Naive thymus-derived CD4-positive, alpha-beta T cell (primary cell): ENCODE results near the gene ZMAT3. TPM values are rescaled to one million over a fixed set of nuclear protein-coding genes. Genes with fewer than 3 reads are reported as not detected.
A peak's percentile ranks its signal among the peaks of the same experiment; 100 is the strongest.
"Not testable (repeated sequence)": the region's sequence is repeated elsewhere in the genome, so short reads cannot be mapped to it uniquely, and the experiment has no call there.

ENCODE experiments used
- ATAC-seq: fragments of 150-1000 bp; cut with Tn5 transposase; 2 replicates; pipeline ENCODE4 v1.10.0; 2021; ENCODE audit warnings: mild to moderate bottlenecking, moderate library complexity
- CTCF ChIA-PET: fragments of 350-600 bp; sonication (Branson Sonifier 250); formaldehyde crosslinking; loops from one replicate; lab custom pipeline; 2021; ENCODE audit warnings: antibody characterized with exemption; lab: Charles Lee
- POLR2A ChIA-PET: fragments of 350-600 bp; sonication (Branson Sonifier 250); formaldehyde crosslinking; loops from one replicate; lab custom pipeline; 2021; ENCODE audit warnings: antibody characterized with exemption, inconsistent platforms; lab: Charles Lee
- DNase-seq, 9 donors: peaks; one replicate each; pipeline versions ENCODE4 v3.0.0 to v3.0.0-alpha.2; 2020 to 2022; ENCODE audit warnings: mixed read lengths in 1 of 9
- H3K27ac ChIP-seq: one replicate; pipeline ENCODE4 v1.7.0; 2013; ENCODE audit warnings: mild to moderate bottlenecking, low read depth, low read length, moderate library complexity
- H3K27me3 ChIP-seq, 2 donors: one replicate each; pipeline ENCODE4 v1.7.0; 2013; ENCODE audit warnings: low read length in 2 of 2, mild to moderate bottlenecking in 2 of 2, moderate library complexity in 2 of 2; ENCODE audit not compliant: control insufficient read depth in 2 of 2, insufficient read depth in 2 of 2
- H3K36me3 ChIP-seq, 3 experiments: 1 replicate in 2 of 3; 2 replicates in 1 of 3; pipeline ENCODE4 v1.7.0; 2013; ENCODE audit warnings: low read length in 3 of 3, mild to moderate bottlenecking in 3 of 3, moderate library complexity in 1 of 3; ENCODE audit not compliant: insufficient read depth in 3 of 3, control insufficient read depth in 2 of 3
- H3K4me1 ChIP-seq, 2 donors: one replicate each; pipeline ENCODE4 v1.7.0; 2013; ENCODE audit warnings: low read length in 2 of 2, mild to moderate bottlenecking in 2 of 2, moderate library complexity in 1 of 2; ENCODE audit not compliant: control insufficient read depth in 2 of 2, insufficient read depth in 2 of 2
- H3K4me3 ChIP-seq: 2 replicates; pipeline ENCODE4 v1.7.0; 2013; ENCODE audit warnings: mild to moderate bottlenecking, low read length
- H3K9me3 ChIP-seq, 3 experiments: 1 replicate in 2 of 3; 2 replicates in 1 of 3; pipeline ENCODE4 v1.7.0; 2013; ENCODE audit warnings: low read length in 3 of 3; ENCODE audit not compliant: control insufficient read depth in 2 of 3
- H3K27ac Mint-ChIP-seq, 9 donors: one replicate each; pipeline ENCODE4 v1.8.0; 2020 to 2022; ENCODE audit warnings: mixed read lengths in 9 of 9, mild to moderate bottlenecking in 8 of 9, moderate library complexity in 5 of 9, inconsistent platforms in 2 of 9
- H3K27me3 Mint-ChIP-seq, 5 donors: one replicate each; pipeline ENCODE4 v1.8.0; 2021 to 2022; ENCODE audit warnings: mixed read lengths in 5 of 5, mild to moderate bottlenecking in 1 of 5
- H3K36me3 Mint-ChIP-seq, 5 donors: one replicate each; pipeline ENCODE4 v1.8.0; 2020 to 2022; ENCODE audit warnings: mixed read lengths in 5 of 5, mild to moderate bottlenecking in 3 of 5, inconsistent platforms in 1 of 5
- H3K4me1 Mint-ChIP-seq, 7 donors: one replicate each; pipeline ENCODE4 v1.8.0; 2020 to 2022; ENCODE audit warnings: mixed read lengths in 7 of 7, mild to moderate bottlenecking in 3 of 7, inconsistent platforms in 1 of 7
- H3K4me3 Mint-ChIP-seq, 10 donors: one replicate each; pipeline ENCODE4 v1.8.0; 2020 to 2022; ENCODE audit warnings: mild to moderate bottlenecking in 10 of 10, mixed read lengths in 10 of 10, moderate library complexity in 6 of 10, inconsistent platforms in 2 of 10
- H3K9me3 Mint-ChIP-seq, 11 donors: one replicate each; pipeline ENCODE4 v1.8.0; 2020 to 2022; ENCODE audit warnings: mixed read lengths in 11 of 11, mild to moderate bottlenecking in 4 of 11, inconsistent platforms in 1 of 11, moderate library complexity in 1 of 11
- intact Hi-C, 2 donors: fragments of 100-400 bp; cut with micrococcal nuclease; formaldehyde crosslinking; loops; one replicate each; pipeline ENCODE4 v1.15.1; 2023
- polyA plus RNA-seq, 2 donors: library from polyadenylated mRNA; unstranded; fragments of 300-500 nt; fragmentation: Illumina TruSeq; gene quantifications; one replicate each; pipeline ENCODE4 v1.2.3, GENCODE V29; 2021
- total RNA-seq, 6 experiments: library from RNA in 5 of 6; stranded (reverse) in 5 of 6; gene quantifications; 1 replicate in 5 of 6; 2 replicates in 1 of 6; pipeline ENCODE4 v1.2.3 and lab custom pipeline; 2021 to 2026

The ZMAT3 gene
- total RNA-seq = 10 to 100 TPM; 20.6 to 23.7 (median 21.7) TPM
- 10 to 100 TPM; 16.7 to 26.0 TPM for polyA plus RNA-seq
- total RNA-seq (lab: John Stamatoyannopoulos, UW) = 45.5 reads per million, percentile 69 among the genes with 10 or more reads in this experiment

GRCh38 chr3:179071323-179072099 is at the start of gene ZMAT3:
ZMAT3 (minus strand) TSS chr3:179071809; CDS start chr3:179067752, 4,057 bp downstream.
- H3K9me3 Mint-ChIP-seq = no peaks in the 10 kb centered on the region
- no peaks in the 10 kb centered on the region for H3K27me3 ChIP-seq
- ChIA-PET POLR2A (interaction anchor here (0.6 to 4.8 kb wide), 15 partner anchors 10 to 275 kb away, joined by 3 to 41 read pairs (median 4); partner anchors contain the start of genes MFN1, PIK3CA and ZNF639), CTCF (interaction anchor here (0.8 to 2.7 kb wide), 6 partner anchors 43 to 244 kb away, joined by 3 to 9 read pairs (median 4); partner anchors contain the start of gene PIK3CA)
- peaks cover 27 to 83% (median 59%) of the 10 kb centered on the region in 7 donors for H3K4me1 Mint-ChIP-seq
- H3K4me3 ChIP-seq = peak within 1 kb of the TSS; percentile 74
- peaks cover 0 to 21% (median 11%) of the 10 kb centered on the region in 5 donors for H3K36me3 Mint-ChIP-seq
- peak; percentile 88 for ATAC-seq
- DNase-seq = peak; percentile 72 to 88 (median 83)
- H3K36me3 ChIP-seq = peaks cover 0 to 13% (median 5%) of the 10 kb centered on the region in 3 experiments
- no peaks in the 10 kb centered on the region for H3K9me3 ChIP-seq
- H3K27me3 Mint-ChIP-seq = no peaks in the 10 kb centered on the region
- peak within 1 kb of the TSS; percentile 97 to 100 (median 98) for H3K4me3 Mint-ChIP-seq
- H3K27ac Mint-ChIP-seq = peak within 1 kb of the TSS; percentile 89 to 98 (median 95)
- intact Hi-C loops = loop anchor here (1.0 to 5.0 kb wide), 14 partner anchors 21 to 1841 kb away; partner anchors contain the start of genes ACTL6A (in 2 of the 2), MFN1 (in 2 of the 2), USP13 (in 2 of the 2) and FXR1 (in 1 of the 2)
- H3K4me1 ChIP-seq = peaks cover 13 to 18% of the 10 kb centered on the region in 2 donors
- peak within 1 kb of the TSS; percentile 87 for H3K27ac ChIP-seq

GRCh38 chr3:179116816-179117215 is 45.2 kb upstream of the ZMAT3 start:
- H3K36me3 ChIP-seq = no peaks in the 10 kb centered on the region
- Mint-ChIP-seq H3K36me3 (peaks cover 0 to 4% (median 3%) of the 10 kb centered on the region in 5 donors), H3K4me3 (no peak overlapping the region), H3K4me1 (no peaks in the 10 kb centered on the region), H3K9me3 (peaks cover 0 to 14% (median 4%) of the 10 kb centered on the region in 11 donors), H3K27me3 (peaks cover 9 to 27% (median 18%) of the 10 kb centered on the region in 5 donors), H3K27ac (no peak overlapping the region)
- no peaks in the 10 kb centered on the region for H3K9me3 ChIP-seq
- H3K27ac ChIP-seq = no peak overlapping the region
- H3K4me1 ChIP-seq = no peaks in the 10 kb centered on the region
- ChIA-PET CTCF (no interaction called here), POLR2A (no interaction called here)
- DNase-seq = no peak
- no peaks in the 10 kb centered on the region for H3K27me3 ChIP-seq
- H3K4me3 ChIP-seq = no peak overlapping the region
- intact Hi-C loops = no loop called here
- ATAC-seq = no peak

GRCh38 chr3:179115444-179115843 is 43.8 kb upstream of the ZMAT3 start:
- H3K27ac Mint-ChIP-seq, H3K4me3 ChIP-seq, H3K27me3 ChIP-seq, H3K36me3 Mint-ChIP-seq, ATAC-seq, H3K36me3 ChIP-seq, H3K4me1 Mint-ChIP-seq, H3K27ac ChIP-seq, DNase-seq, H3K4me3 Mint-ChIP-seq, H3K4me1 ChIP-seq, H3K9me3 ChIP-seq, CTCF ChIA-PET, intact Hi-C loops, POLR2A ChIA-PET: not testable (repeated sequence)
- H3K27me3 Mint-ChIP-seq = peaks cover 9 to 30% (median 23%) of the 10 kb centered on the region in 5 donors
- peaks cover 0 to 14% (median 5%) of the 10 kb centered on the region in 11 donors for H3K9me3 Mint-ChIP-seq

- ChIA-PET POLR2A (no interaction called here), CTCF (no interaction called here)
- Mint-ChIP-seq H3K27me3 (peaks cover 9 to 30% (median 23%) of the 10 kb centered on the region in 5 donors), H3K36me3 (peaks cover 0 to 5% (median 0%) of the 10 kb centered on the region in 5 donors), H3K4me1 (no peaks in the 10 kb centered on the region), H3K4me3 (no peak overlapping the region), H3K9me3 (peaks cover 0 to 12% (median 4%) of the 10 kb centered on the region in 11 donors), H3K27ac (no peak overlapping the region)
- no peaks in the 10 kb centered on the region for H3K4me1 ChIP-seq
- H3K36me3 ChIP-seq = no peaks in the 10 kb centered on the region
- H3K9me3 ChIP-seq = no peaks in the 10 kb centered on the region
- intact Hi-C loops = no loop called here
- ATAC-seq (no peak), DNase-seq (no peak)
- H3K4me3 ChIP-seq = no peak overlapping the region
- H3K27ac ChIP-seq = no peak overlapping the region
- H3K27me3 ChIP-seq = no peaks in the 10 kb centered on the region
Measured at GRCh38 chr3:179113903-179114302, 42.3 kb upstream of the ZMAT3 start.

GRCh38 chr3:179108086-179108485 is 36.5 kb upstream of the ZMAT3 start:
- H3K9me3 ChIP-seq = no peaks in the 10 kb centered on the region
- peaks cover 0 to 5% (median 3%) of the 10 kb centered on the region in 7 donors for H3K4me1 Mint-ChIP-seq
- intact Hi-C loops = no loop called here
- no peak overlapping the region for H3K4me3 ChIP-seq
- ATAC-seq (no peak), DNase-seq (no peak)
- POLR2A ChIA-PET = no interaction called here
- no peaks in the 10 kb centered on the region for H3K27me3 ChIP-seq
- CTCF ChIA-PET = interaction anchor here (0.5 to 1.6 kb wide), 4 partner anchors 91 to 207 kb away, joined by 3 to 6 read pairs (median 4); no protein-coding TSS in a partner anchor
- peaks cover 0 to 7% (median 0%) of the 10 kb centered on the region in 5 donors for H3K36me3 Mint-ChIP-seq
- no peak overlapping the region for H3K4me3 Mint-ChIP-seq
- peaks cover 0 to 17% (median 4%) of the 10 kb centered on the region in 11 donors for H3K9me3 Mint-ChIP-seq
- H3K27me3 Mint-ChIP-seq = peaks cover 7 to 25% (median 17%) of the 10 kb centered on the region in 5 donors
- H3K36me3 ChIP-seq = no peaks in the 10 kb centered on the region
- no peak overlapping the region for H3K27ac ChIP-seq
- peak overlapping the region in 1 of 9 donors; percentile 36 for H3K27ac Mint-ChIP-seq
- H3K4me1 ChIP-seq = no peaks in the 10 kb centered on the region

- CTCF ChIA-PET = interaction anchor here (0.5 to 1.6 kb wide), 6 partner anchors 16 to 208 kb away, joined by 3 to 6 read pairs (median 4); no protein-coding TSS in a partner anchor
Measured at GRCh38 chr3:179107617-179108016, 36.0 kb upstream of the ZMAT3 start.

More at GRCh38 chr3:179107617-179108016, 36.0 kb upstream of the ZMAT3 start:
- Mint-ChIP-seq H3K27ac (peak overlapping the region in 1 of 9 donors; percentile 36), H3K27me3 (peaks cover 3 to 20% (median 13%) of the 10 kb centered on the region in 5 donors), H3K36me3 (peaks cover 0 to 7% (median 0%) of the 10 kb centered on the region in 5 donors), H3K4me1 (peaks cover 0 to 5% (median 3%) of the 10 kb centered on the region in 7 donors), H3K4me3 (no peak overlapping the region), H3K9me3 (peaks cover 0 to 15% (median 3%) of the 10 kb centered on the region in 11 donors)
- H3K4me1 ChIP-seq = no peaks in the 10 kb centered on the region
- ATAC-seq (no peak), DNase-seq (no peak)
- H3K36me3 ChIP-seq = no peaks in the 10 kb centered on the region
- H3K9me3 ChIP-seq = no peaks in the 10 kb centered on the region
- no peaks in the 10 kb centered on the region for H3K27me3 ChIP-seq
- intact Hi-C loops = no loop called here
- no peak overlapping the region for H3K4me3 ChIP-seq
- H3K27ac ChIP-seq = no peak overlapping the region
- POLR2A ChIA-PET = no interaction called here
